ENCODE results near the gene GPATCH2L. TPM values are rescaled to one million over a fixed set of nuclear protein-coding genes. Genes with fewer than 3 reads are reported as not detected.

GPATCH2L gene
- total RNA-seq, 1 experiment from 2014 or later = 76.7 TPM

- WGBS (ENCODE audit: extremely low coverage, insufficient read length, low lambda C conversion rate) = no CpG with 5 or more reads among the region's 2 CpGs
- no peak overlapping the region for H3K9ac ChIP-seq (ENCODE audit: extremely low read depth, insufficient read length, low read length)
- no peak overlapping the region for H3T11ph ChIP-seq (ENCODE audit: low read length)
- peak overlapping the region; percentile 76 for H3K18ac ChIP-seq (ENCODE audit: insufficient read length, low read depth, low read length)
- H4K5ac ChIP-seq (ENCODE audit: insufficient read length, low read depth, low read length) = peak overlapping the region; percentile 3
- no peak overlapping the region for H2BK20ac ChIP-seq (ENCODE audit: low read depth, low read length, poor library complexity, severe bottlenecking)
- no peaks in the 10 kb centered on the region for H3K79me2 ChIP-seq (ENCODE audit: insufficient read depth, low read length)
- peak overlapping the region in 1 of 2 experiments; percentile 38; a peak in 1 of 5 replicates for H3K4me3 Mint-ChIP-seq
- no peaks in the 10 kb centered on the region for H3K9me3 ChIP-seq (ENCODE audit: control insufficient read depth, low read depth, low read length)
- H3K27me3 Mint-ChIP-seq (ENCODE audit: low read depth) = peaks cover 10% of the 10 kb centered on the region; the same call in 1 of the 2 replicates
- no peak overlapping the region for H2BK120ac ChIP-seq (ENCODE audit: low read depth, low read length, poor library complexity, severe bottlenecking)
- H3K4me1 Mint-ChIP-seq = peaks cover 37 to 40% of the 10 kb centered on the region in 2 experiments
- H2BK12ac ChIP-seq (ENCODE audit: insufficient read length, low read depth, low read length) = no peak overlapping the region
- H3K9me3 Mint-ChIP-seq = no peaks in the 10 kb centered on the region
- H2BK5ac ChIP-seq (ENCODE audit: insufficient read length, low read length) = no peak overlapping the region
- no peak overlapping the region for H3K27ac Mint-ChIP-seq
- TF ChIP-seq CTCF (conservative IDR thresholded peaks at IDR 0.05) = peak; percentile 49; the same call in 1 of the 3 replicates
- H3K4me1 ChIP-seq (ENCODE audit: insufficient read depth, low read length) = peaks cover 23% of the 10 kb centered on the region
- peak overlapping the region; percentile 6 for H3K27ac ChIP-seq (ENCODE audit: insufficient read length, low read depth, low read length)
- H3K23ac ChIP-seq (ENCODE audit: insufficient read length, low read depth, low read length) = no peak overlapping the region
- no peaks in the 10 kb centered on the region for H4K20me1 ChIP-seq (ENCODE audit: control insufficient read depth, insufficient read depth, insufficient read length)
- H3K27me3 ChIP-seq (ENCODE audit: insufficient read depth, low read length) = no peaks in the 10 kb centered on the region
- no peaks in the 10 kb centered on the region for H3K23me2 ChIP-seq (ENCODE audit: insufficient read length, low read depth, low read length, poor library complexity, severe bottlenecking)
- H3K14ac ChIP-seq (ENCODE audit: insufficient read depth, low read length) = no peak overlapping the region; the same call in 1 of the 2 replicates
- H3K4ac ChIP-seq (ENCODE audit: low read depth, low read length) = no peak overlapping the region
- peak overlapping the region; percentile 20 for H3K4me2 ChIP-seq (ENCODE audit: insufficient read depth, insufficient read length, low read length)
- H3K56ac ChIP-seq (ENCODE audit: insufficient read length, low read depth, low read length) = no peak overlapping the region
- no peaks in the 10 kb centered on the region for H3K79me1 ChIP-seq (ENCODE audit: insufficient read depth, low read depth, low read length, poor library complexity, severe bottlenecking)
- H4K91ac ChIP-seq (ENCODE audit: insufficient read length, low read depth, low read length) = no peak overlapping the region
- H2BK15ac ChIP-seq (ENCODE audit: low read depth, low read length) = no peak overlapping the region
- peak; percentile 75 for DNase-seq
- no peaks in the 10 kb centered on the region; a peak in 2 of 7 replicates for H3K36me3 Mint-ChIP-seq (ENCODE audit: insufficient read depth in 1 of 3, low read depth in 3 of 3)
- no peak overlapping the region for H2AK5ac ChIP-seq (ENCODE audit: insufficient read length, low read length)
- H4K8ac ChIP-seq (replicated peaks; ENCODE audit: insufficient read length, low read depth, low read length) = no peak overlapping the region
- H2AFZ ChIP-seq (ENCODE audit: low read length) = no peak overlapping the region
Measured at GRCh38 chr14:76115010-76115422, 36.7 kb upstream of the GPATCH2L start.

Data from H9 (cell line).